ENCODE measurements around the gene NCKAP5. TPM values are rescaled to one million over a fixed set of nuclear protein-coding genes. Genes with fewer than 3 reads are reported as not detected.

The NCKAP5 gene
- total and polyA plus RNA-seq, 2 of the 13 experiments (the other 11 are each of a cell fraction or from before 2014, with no cell fraction given), result 0.01 TPM; not detected in 1

GRCh38 chr2:133484784-133485183 lies 83.5 kb downstream of the NCKAP5 start:
- FAIRE-seq (no peak), ATAC-seq (no peak), DNase-seq (ENCODE audit: low spot score) (no peak)
- Histone ChIP-seq H3K4me2 (ENCODE audit: low read depth, low read length) (no peak overlapping the region), H3K36me3 (replicated peaks in 1 of 2; ENCODE audit: control insufficient read depth in 1 of 2, insufficient read depth in 2 of 2, low read length in 2 of 2) (no peaks in the 10 kb centered on the region), H3K79me2 (ENCODE audit: insufficient read depth, low read length) (no peaks in the 10 kb centered on the region), H3K27ac (ENCODE audit: extremely low read length, insufficient read depth, low read length) (no peak overlapping the region), H4K20me1 (ENCODE audit: insufficient read depth, low read length) (no peaks in the 10 kb centered on the region), H3K27me3 (ENCODE audit: control insufficient read depth in 1 of 2, insufficient read depth in 2 of 2, low read length in 2 of 2) (no peaks in the 10 kb centered on the region; a peak in 1 of 5 replicates), H2AFZ (ENCODE audit: low read length) (no peak overlapping the region), H3K4me3 (replicated peaks in 1 of 3; ENCODE audit: insufficient read depth in 1 of 3, low read depth in 2 of 3, low read length in 3 of 3) (no peak overlapping the region), H3K9me3 (ENCODE audit: low read length) (peaks cover 10% of the 10 kb centered on the region; the same call in 1 of the 2 replicates), H3K4me1 (ENCODE audit: insufficient read depth, low read length) (peaks cover 6% of the 10 kb centered on the region; the same call in 1 of the 2 replicates), H3K9ac (ENCODE audit: insufficient read depth, low read depth, low read length) (no peak overlapping the region)
- in situ Hi-C loops (cut with HindIII; ENCODE audit: extremely low pct_ligation_motif_present, low pct_unique_long_range_greater_than_20kb), result no loop called here
- ChIA-PET POLR2A (no interaction called here), CTCF (ENCODE audit: low intra/inter-chr PET ratio, low total read pairs) (no interaction called here)
- intact Hi-C loops (cut with micrococcal nuclease; ENCODE audit: unreplicated experiment), result no loop called here
- WGBS (ENCODE audit: low lambda C conversion rate), result under 1% methylated on average over 3 of the region's 3 CpGs
- no TSS peak for BruUV-seq (replicated peaks)
- TF ChIP-seq FOXP1 (IDR thresholded peaks at IDR 0.05), result no peak
- TF ChIP-seq FOXP1 (CRISPR knock-in tag; IDR thresholded peaks at IDR 0.05), result no peak
- TF ChIP-seq ZNF331 (CRISPR knock-in tag; IDR thresholded peaks at IDR 0.05), result no peak
- no peak for TF ChIP-seq FOSL2 (CRISPR knock-in tag; IDR thresholded peaks at IDR 0.05)
- TF ChIP-seq E2F1 (CRISPR knock-in tag; IDR thresholded peaks at IDR 0.05), result no peak
- TF ChIP-seq REXO4 (CRISPR knock-in tag; IDR thresholded peaks at IDR 0.05; ENCODE audit: borderline replicate concordance), result no peak
- TF ChIP-seq KLF13 (CRISPR knock-in tag; IDR thresholded peaks at IDR 0.05), result no peak
- no peak for TF ChIP-seq ZNF337 (CRISPR knock-in tag; IDR thresholded peaks at IDR 0.05; ENCODE audit: borderline replicate concordance, low read depth)
- TF ChIP-seq NR2C2 (CRISPR knock-in tag; IDR thresholded peaks at IDR 0.05; ENCODE audit: borderline replicate concordance), result no peak
- TF ChIP-seq ZNF709 (CRISPR knock-in tag; IDR thresholded peaks at IDR 0.05), result no peak
- TF ChIP-seq HIVEP1 (CRISPR knock-in tag; IDR thresholded peaks at IDR 0.05), result no peak
- TF ChIP-seq ZNF691 (CRISPR knock-in tag; IDR thresholded peaks at IDR 0.05; ENCODE audit: borderline replicate concordance, low read depth), result no peak
- no peak for TF ChIP-seq ZNF768 (CRISPR knock-in tag; IDR thresholded peaks at IDR 0.05)
- TF ChIP-seq ZFYVE20 (CRISPR knock-in tag; IDR thresholded peaks at IDR 0.05; ENCODE audit: borderline replicate concordance, low read depth), result no peak
- no peak for TF ChIP-seq ESRRA (CRISPR knock-in tag; IDR thresholded peaks at IDR 0.05; ENCODE audit: low read depth)
- TF ChIP-seq MYNN (CRISPR knock-in tag; IDR thresholded peaks at IDR 0.05; ENCODE audit: low read depth), result no peak

Data from HepG2 (cell line).